Activated gamma-delta T cell treated with anti-CD3 and anti-CD28 coated beads, Interleukin-2, amount 50 U/mL, for 16 hours (primary cell): Measurements from ENCODE around the gene TPM1.

ENCODE experiments used
- DNase-seq: peaks from one replicate; pipeline ENCODE4 v3.0.0-alpha.2; 2020; ENCODE audit warnings: low read depth

TPM1 gene

DNA sequence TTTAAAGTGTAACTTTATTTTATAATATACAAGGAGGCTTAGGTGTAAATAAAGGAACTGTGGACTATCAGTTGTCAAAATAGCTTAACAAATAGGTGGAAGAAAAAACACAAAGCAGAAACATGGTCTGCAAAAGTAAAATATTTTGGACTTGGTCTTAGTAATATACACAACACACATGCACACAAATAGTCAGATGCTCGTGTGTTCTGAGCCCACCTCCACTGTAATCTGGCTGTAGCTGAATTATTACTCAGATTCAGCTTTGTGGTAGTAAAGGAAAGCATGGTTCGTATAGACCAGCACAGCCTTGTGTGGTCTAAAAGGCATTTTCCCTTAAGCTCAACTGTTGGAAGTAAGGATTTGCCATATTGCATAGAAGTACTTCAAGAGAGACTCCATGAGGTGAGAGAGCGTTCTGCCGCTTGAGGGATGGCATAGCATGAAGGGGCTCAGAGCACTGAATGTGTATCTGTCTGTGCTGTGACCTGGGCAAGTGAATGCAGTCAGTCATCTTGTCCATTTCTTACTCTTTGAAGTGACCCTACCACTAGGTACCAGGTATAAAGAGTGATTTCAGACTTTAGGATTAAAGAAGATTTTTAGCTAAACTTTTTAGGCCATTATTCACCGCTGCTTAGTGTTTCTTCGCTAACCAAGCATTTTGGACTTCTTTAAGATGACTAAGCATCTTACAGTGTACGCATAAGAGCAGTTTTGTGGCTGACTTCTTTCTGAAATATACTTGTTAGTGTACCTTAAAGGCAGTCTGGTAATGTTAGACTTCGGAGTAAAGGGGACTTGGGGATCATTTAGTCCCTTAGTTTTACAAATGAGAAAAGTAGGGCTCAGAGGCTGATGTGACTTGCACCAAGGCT is 15.2 kb downstream of the TPM1 start:
- no peak for DNase-seq

DNA sequence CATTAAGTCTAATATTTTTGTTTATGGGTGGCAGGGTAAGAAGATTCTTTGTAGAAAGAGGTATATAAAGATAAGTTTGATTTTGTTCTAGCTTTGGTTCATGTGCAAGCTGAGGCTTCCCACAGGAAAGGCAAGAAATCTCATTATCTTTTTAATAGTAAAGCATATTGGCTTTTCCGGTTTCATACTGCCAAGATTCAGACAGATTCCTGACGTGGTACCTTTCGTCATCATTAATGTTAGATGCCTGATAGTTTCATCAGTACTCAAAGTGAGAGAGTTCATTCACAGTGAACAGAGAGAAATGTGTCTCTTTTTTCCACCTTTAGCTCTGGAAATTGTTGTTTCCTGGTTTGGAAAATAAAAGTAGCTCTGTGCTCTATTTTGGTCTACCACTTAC is 16.5 kb downstream of the TPM1 start:
- no peak for DNase-seq

DNA sequence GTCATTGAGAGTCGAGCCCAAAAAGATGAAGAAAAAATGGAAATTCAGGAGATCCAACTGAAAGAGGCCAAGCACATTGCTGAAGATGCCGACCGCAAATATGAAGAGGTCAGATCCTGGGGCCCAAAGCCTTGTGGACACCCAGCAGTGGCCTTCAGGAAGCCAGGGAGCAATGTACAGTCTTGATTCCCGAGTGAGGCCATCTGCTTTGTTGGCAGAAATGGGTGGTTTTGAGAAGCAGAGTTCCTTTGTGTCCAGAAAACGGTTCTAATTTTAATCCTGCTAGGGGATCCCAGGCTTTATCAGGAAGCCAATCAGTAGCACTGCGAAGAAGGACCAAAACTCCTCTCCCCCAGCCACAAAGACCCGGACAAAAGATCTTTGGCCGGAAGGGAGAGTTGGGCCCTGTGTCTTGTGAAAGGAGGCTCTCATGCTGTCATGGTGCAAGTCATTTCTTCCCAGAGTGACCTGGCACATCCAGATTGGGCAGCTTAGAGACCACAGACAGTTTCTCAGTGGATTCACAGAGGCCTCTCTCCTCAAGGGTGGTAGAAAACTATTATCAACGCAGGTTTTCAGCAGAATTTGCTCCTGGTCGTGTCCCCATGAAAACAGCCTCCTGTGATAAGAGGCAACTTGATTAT is 17.1 kb downstream of the TPM1 start:
- no peak for DNase-seq

DNA sequence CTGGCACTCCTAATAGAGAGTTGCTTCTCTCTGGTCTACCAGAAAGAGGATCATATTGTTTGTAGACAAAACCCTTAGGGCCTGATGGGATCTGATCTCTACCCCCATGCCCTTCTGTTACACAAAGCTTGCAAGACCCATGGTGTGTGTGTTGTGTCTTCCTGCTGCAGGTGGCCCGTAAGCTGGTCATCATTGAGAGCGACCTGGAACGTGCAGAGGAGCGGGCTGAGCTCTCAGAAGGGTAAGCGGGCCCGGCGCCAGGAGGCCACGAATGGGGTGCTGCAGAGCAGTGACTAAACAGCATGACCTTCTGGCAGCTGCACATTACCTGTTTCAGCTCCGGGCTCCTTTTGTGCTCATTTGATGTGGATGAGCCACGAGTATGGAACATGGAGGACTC is 18.2 kb downstream of the TPM1 start:
- no peak for DNase-seq

DNA sequence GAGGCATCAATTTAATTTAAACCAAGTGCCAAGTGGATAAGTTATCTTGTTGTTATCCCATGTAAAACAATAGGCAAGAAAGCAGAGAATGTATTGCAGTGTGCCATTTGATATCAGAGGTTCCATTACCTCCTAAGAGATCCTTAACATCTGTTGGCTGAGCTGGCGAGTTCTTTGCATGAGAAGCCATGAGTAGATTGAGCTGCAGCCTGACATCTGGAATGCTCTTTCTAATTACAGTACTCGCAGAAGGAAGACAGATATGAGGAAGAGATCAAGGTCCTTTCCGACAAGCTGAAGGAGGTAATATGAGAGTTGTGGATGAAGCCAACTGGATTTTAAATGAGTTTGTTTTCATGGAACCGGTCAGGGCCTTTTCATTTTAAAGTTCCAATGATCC is 19.4 kb downstream of the TPM1 start:
- no peak for DNase-seq

DNA sequence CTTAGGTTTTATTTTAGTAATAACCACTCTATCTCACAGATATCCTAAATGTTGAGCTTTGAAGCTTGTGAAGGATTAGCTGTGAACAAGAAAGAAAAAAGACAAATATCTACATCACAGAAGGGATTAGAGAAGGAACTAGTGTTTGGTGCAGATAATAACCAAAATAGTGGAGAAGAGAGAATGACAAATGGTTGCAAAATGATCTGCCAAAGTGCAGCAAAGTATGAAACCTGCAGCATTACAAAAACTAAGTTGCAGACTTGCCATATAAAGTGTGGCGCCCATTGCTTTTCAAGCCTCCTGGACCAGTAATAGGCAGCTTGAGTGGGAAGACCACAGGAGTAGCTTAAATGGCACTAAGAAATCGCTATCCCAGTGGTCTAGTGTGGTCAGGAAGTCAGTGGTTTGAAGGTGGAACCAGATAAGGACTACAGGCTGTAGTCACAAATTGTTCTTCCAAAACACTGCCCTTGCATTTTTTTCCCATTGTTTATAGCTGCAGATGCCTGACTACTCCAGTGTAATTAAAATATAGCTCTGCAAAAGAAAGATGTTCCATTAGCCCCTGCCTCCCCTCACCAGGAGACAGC is 20.7 kb downstream of the TPM1 start:
- no peak for DNase-seq

DNA sequence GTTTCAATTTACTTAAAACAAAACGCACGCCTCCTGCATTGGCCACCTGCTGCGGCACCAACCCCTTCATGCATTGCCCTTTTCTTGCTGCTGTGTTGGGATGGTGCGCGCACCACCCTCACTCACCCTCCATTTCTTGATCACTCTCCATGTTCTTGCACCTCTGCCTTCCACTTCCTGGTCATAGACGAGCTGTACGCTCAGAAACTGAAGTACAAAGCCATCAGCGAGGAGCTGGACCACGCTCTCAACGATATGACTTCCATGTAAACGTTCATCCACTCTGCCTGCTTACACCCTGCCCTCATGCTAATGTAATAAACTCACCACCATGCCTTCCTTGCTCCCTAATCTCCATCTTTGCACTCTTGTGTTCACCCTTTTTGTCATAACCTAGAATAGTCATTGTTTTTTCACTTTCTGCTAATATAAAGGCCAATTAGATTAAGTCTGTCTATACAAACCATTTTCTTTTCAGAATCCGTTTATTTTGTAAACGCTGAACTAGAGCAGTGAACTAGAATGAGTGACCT is 21.4 kb downstream of the TPM1 start:
- no peak for DNase-seq

DNA sequence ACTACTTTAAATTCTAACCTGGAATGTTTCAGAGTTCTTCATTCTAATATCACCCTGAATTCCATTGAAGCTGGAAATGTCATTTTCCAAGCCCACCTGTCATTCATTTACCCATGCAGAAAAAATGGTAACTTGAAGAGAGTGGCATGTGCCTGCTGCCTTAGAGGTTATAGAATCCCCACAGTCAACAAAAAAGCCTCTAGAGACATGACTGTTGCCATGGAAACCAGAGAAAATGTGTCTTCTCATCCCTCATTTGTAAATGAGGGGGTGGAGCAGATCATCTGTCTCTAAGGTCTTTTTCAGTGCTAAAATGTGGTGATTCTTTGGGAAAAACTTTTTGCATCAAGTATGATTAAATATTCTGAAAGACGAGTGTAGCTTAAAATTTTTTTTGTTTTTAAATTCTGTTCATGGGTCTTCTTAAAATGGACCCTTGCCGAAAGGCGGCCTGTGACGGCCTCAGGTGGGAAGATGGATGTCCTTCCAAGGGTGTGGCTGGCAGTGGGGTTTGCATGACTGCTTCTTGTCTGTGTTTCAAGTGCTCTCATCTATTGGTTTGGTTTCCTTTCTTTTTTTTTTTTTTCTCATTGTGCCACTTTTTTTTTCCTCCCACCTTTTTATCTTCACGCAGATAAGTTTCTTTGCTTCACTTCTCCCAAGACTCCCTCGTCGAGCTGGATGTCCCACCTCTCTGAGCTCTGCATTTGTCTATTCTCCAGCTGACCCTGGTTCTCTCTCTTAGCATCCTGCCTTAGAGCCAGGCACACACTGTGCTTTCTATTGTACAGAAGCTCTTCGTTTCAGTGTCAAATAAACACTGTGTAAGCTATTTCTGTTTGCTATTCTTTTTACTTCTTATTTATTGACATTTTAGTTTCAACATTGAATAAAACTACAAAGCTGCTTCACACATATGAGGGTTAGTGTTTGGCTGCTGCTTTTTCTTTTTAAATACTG is 23.0 kb downstream of the TPM1 start:
- DNase-seq, result no peak

DNA sequence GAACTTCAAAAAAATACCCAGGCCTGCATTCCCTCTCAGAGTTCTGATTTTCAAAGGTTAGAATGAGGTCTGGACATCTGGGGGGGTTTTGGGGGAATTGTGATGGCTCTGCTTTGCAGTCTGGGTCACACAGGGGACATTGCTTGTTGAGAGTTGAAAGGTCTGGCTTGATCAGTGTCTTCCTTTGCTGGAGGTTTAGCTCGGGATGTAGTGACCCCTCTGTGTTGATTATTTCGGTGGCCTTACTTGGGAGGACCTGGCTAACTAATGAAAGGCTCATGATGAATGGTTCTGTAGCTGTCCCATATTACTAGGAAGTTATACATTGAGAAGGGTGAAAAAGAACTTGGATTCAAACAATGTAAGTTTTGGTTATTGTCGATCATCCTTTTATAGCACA is 23.7 kb downstream of the TPM1 start:
- no peak for DNase-seq

DNA sequence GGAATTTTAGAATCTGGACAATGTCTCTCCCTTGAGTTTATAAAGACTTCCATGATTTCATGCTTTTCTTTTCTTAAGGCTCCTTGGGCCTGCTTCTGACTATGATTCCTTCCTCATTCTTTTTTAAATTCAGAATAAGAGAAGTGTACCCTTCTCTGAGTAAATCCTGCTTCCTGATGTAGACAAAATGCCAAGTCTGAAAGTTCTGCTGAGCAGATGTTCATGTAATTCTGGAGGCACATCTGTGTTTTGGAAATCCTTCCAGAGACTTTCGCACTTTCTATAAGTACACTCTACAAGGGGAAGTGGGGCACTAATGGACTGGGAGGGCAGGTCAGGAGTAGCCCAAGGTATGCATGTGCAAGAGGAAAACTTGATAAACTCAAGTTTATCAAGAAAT is 24.8 kb downstream of the TPM1 start:
- DNase-seq, result no peak

DNA sequence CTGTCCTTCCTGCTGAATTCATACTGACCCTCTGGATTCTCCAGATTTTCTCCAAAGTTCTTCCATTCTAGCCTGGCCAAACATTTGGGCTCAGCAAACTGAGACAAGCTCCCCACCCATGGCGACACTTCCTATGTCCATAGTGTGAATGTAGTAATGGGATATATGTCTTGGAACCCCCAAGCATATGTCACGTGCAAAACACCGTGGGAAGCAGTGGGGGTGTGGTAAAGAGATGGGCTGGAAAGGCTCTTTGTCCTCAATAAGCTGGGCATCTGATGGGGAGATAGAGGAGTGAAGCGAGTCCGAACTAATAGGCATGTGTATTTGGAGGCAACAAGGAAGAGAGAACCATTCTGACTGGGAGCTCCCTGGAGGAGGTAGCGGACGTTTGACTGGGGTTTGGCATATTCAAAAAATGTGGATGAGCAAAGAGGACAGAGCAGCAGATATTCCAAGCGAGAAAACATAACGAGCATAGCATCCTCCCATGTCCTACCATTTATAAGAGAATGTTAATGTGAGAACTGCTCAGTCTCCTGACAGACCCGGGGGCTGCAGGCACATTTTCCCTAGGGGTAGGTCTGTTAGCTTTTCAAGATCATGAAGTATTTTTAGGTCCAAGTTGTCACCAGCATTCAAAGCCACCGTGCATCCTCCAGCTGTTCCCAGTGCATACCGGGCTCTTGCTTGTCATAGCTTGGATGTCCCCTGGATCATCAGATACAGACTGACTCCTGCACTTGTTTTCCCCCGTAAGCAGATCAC is 25.6 kb downstream of the TPM1 start:
- no peak for DNase-seq

DNA sequence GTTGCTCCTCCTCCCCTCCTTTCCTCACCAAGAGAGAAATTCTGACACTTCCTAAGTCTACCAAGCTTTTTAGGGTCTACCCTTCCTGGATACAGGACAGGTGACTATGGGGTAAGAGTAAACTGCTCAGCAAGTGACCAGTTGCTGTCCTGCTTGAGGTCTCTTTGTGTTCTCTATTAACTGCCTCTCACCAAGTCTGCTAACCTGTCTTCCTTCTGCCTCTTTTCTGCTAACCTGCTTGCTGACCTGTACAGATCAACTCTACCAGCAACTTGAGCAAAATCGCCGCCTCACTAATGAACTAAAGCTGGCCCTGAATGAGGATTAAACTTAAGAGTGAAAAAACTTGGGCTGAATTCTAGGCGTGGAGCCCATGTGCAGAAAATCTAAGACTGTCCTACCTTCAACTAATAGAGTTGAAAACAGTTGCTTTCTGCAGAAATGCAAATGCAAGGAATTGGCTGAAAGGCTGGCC is 27.1 kb downstream of the TPM1 start:
- DNase-seq, result no peak

DNA sequence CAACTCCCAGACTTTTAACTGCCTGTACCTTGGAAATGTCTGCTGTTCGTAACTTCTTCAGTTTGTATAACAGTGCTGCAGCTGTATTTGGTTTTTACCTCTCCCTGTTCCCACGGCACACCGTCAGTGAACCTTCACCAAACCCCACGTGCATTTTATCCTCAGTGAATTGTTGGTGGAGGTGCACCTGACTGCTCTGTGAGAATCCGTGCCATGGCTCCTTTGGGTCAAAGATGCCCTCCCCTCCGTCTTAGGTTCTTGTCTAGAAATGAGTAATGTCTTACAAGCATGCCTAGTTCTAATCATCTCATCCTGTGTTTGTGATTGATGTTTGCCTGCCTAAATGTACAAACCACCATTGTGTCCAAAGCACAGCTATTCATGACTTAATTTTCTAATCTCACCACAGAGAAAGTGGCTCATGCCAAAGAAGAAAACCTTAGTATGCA is 28.2 kb downstream of the TPM1 start:
- DNase-seq, result no peak

DNA sequence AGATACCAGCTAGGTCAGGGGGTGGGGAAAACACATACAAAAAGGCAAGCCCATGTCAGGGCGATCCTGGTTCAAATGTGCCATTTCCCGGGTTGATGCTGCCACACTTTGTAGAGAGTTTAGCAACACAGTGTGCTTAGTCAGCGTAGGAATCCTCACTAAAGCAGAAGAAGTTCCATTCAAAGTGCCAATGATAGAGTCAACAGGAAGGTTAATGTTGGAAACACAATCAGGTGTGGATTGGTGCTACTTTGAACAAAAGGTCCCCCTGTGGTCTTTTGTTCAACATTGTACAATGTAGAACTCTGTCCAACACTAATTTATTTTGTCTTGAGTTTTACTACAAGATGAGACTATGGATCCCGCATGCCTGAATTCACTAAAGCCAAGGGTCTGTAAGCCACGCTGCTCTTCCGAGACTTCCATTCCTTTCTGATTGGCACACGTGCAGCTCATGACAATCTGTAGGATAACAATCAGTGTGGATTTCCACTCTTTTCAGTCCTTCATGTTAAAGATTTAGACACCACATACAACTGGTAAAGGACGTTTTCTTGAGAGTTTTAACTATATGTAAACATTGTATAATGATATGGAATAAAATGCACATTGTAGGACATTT is 28.9 kb downstream of the TPM1 start:
- no peak for DNase-seq

DNA sequence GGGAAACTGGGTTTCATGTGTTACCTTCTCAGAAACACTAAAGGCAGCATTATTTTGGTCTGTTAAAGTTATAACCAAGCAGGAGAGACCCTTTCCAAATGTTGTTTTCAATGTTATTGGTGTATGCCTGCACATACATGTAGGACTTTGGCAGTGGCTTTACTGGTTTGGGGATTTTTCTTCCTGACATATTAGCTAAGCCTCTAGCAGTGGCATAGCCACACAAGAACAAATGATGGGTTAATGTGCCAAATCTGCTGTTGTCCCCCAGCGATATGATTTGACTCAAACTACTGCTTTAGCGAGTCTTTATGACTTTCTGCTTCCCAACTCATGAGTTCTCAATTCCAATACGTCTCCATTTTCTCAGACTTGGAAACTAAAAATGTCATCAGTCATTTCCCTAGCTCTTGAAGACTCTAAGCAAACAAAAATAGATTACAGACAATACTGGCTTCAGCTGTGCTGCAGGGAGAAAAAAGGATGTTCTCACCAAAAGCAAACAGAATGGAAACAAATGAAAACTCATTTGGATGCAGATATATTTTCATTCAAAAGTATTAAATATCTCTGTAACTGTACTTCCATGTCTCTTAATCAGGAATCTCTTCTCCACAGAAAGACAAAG is 29.6 kb downstream of the TPM1 start:
- DNase-seq, result no peak

DNA sequence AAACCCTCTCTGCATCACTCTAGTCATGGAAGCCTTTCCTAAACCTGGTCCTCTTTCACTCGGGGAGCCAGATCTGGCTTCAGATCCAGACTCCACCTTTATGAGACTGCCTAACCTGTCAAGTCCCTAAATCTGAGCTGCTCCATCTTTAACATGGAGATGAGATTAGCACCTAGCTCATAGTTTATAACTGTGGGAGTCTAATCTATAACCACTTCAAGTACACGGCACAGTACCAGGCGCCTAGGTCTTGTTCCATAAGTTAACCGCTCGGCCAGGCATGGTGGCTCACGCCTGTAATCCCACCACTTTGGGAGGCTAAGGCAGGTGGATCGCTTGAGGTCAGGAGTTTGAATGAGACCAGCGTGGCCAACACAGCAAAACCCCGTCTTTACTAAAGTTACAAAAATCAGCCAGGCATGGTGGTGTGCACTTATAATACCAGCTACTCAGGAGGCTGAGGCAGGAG is 30.3 kb downstream of the TPM1 start:
- DNase-seq, result no peak

DNA sequence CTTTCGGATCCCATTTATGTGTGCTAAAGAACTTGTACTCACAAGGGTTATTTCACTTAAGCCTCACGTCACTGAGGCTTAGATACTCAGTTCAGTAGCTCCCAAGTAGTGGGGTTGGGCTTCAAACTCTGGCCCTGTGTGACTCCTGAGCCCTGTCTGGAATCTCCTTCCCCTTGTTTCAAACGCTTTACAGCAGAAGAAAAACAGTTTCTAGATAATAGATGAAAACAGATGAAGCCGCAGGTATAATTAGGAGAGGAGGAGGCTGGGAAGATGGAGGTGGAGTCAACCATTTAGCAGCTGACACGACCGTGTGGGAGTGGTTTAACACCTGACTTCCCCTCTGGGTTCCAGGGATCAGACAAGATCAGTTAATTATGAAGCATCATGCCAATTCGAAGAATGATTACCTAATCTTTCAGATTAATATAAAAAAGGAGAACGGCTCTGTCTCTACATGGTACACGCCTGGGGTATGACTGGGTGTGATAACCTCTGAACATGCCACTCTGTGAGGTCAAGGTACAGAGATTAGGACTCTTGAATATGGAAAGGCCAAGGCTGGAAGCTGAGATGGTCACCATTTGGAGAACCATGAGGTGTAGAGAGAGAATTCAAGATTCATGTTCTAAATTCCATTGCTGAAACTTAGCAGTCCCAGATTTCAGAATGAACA is 31.1 kb downstream of the TPM1 start:
- no peak for DNase-seq

DNA sequence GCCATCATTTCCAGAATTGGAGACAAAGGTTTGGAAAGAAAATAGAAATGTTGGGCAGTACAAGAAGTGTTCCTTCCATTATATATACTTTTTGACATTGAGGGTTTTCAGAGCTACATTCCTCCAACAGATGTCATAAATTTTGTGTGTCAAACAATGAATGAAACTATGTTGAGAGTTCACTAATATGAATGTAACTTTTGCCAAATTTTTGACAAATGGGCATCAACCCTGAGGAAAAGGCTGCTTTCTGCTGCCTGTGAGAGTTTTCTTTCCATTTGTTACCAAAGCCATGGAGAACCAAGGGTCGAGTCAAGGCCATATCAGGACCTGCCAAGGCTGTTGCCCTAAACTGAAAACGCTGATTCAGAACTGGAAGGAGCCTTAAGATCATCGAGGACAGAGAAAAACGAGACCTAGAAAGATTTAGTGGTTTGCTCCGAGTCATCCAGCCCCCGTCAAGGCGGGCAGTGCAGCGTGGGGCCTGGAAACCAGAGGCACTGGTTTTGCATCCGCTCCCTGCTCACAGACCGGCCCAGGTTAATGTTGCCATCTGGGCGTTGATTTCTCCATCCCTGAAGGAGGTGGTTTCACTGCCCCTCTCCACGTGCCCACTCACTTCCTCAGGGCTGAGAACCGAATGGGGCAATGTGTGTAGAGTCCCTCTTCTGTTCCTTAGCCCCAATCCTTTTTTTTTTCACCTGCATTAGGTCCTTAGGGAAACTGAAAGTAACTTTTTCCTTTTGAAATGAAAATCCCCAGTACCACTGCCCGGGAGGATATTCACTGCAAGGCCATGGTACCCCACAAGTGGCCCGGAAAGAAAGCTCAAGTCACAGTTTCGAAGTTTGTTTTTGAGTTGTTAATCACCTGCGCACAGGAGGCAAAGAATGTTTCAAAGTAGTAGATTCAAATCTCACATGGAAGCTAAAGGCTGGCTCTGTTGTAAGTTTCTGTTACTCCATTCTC is 32.8 kb downstream of the TPM1 start:
- DNase-seq, result no peak
